GM23248 (cell line): Measurements from ENCODE around the gene SLC50A1.

Source experiments
- EZH2 ChIP-seq: fragments of 200-600 bp; sonication (generic); IDR thresholded peaks from 2 replicates; pipeline ENCODE4 v1.6.1; 2018; ENCODE audit warnings: antibody characterized with exemption, mild to moderate bottlenecking; ENCODE audit not compliant: insufficient read depth, poor library complexity, severe bottlenecking
- EZH2phosphoT487 ChIP-seq: fragments of 200-600 bp; sonication (generic); IDR thresholded peaks from 2 replicates; pipeline ENCODE4 v1.6.1; 2018; ENCODE audit warnings: antibody characterized with exemption, moderate library complexity, mild to moderate bottlenecking, low read depth; ENCODE audit not compliant: insufficient read depth

DNA sequence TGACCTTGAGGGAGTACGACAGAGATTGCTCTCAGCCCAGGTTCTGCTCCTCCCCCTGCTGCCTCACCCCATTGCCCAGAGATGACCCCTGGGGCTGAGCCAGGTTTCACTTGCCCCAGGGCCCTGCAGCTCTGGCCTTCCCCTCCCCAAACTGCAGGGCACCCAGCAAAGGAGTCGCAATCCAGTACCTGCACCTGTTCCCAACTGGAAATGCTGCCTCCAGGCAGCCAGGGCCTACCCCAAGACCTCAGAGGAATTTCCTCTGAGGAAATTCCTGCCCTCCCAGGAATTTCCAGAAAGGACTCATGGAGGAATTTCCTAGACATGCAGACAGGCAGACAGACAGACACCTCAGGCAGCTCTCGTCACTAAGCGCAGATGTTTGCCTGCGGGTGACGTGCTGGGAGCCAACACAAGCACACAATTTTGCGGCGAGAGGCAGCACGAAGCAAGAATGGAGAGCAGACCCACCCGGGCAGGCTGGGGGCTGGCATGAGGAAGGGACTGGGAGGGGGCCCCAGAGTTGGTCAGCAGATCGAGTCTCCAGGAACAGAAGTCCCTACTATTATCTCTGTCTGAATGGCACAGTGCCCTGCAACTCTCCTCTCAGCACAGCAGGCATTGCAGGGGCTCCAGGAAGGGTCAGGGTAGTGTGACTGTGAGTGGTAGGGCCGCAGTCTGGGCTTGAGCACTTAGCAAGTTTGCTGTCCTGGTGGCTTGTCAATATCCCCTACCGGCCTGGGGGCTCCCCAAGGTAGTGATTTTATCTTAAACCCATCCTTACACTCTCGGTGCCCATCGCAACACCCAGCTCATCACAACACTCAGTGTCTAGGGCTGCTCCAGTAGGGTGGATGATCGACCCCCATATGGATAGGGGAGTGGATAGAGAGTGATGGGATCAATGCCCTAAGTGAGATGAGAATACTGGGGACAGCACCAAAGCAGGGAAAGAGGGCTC lies 10.9 kb upstream of the SLC50A1 start:
- no peak for TF ChIP-seq EZH2
- no peak for TF ChIP-seq EZH2phosphoT487
